H9 (cell line): ENCODE measurements around the gene FARS2. TPM values are rescaled to one million over a fixed set of nuclear protein-coding genes. Genes with fewer than 3 reads are reported as not detected.

ENCODE experiments used
- DNase-seq: peaks from one replicate; pipeline ENCODE4 v3.0.0-alpha.2; 2017
- H2AFZ ChIP-seq: one replicate; pipeline ENCODE4 v1.6.1; 2013; ENCODE audit warnings: mild to moderate bottlenecking, low read length, control low read depth, moderate library complexity
- H2AK5ac ChIP-seq: 2 replicates; pipeline ENCODE4 v1.6.1; 2013; ENCODE audit warnings: low read length, control low read depth, mixed read lengths; ENCODE audit not compliant: insufficient read length
- H2BK120ac ChIP-seq: one replicate; pipeline ENCODE4 v1.6.1; 2013; ENCODE audit warnings: low read depth, mild to moderate bottlenecking, low read length, control low read depth, inconsistent platforms; ENCODE audit not compliant: poor library complexity, severe bottlenecking
- H2BK12ac ChIP-seq: 2 replicates; pipeline ENCODE4 v1.6.1; 2013; ENCODE audit warnings: low read length, control low read depth, mixed read lengths, low read depth; ENCODE audit not compliant: insufficient read length
- H2BK15ac ChIP-seq: 2 replicates; pipeline ENCODE4 v1.6.1; 2013; ENCODE audit warnings: low read depth, low read length, control low read depth
- H2BK20ac ChIP-seq: one replicate; pipeline ENCODE4 v1.6.1; 2013; ENCODE audit warnings: low read depth, mild to moderate bottlenecking, low read length, control low read depth, inconsistent platforms; ENCODE audit not compliant: poor library complexity, severe bottlenecking
- H2BK5ac ChIP-seq: 2 replicates; pipeline ENCODE4 v1.6.1; 2013; ENCODE audit warnings: low read length, control low read depth, mixed read lengths; ENCODE audit not compliant: insufficient read length
- H3K14ac ChIP-seq: 2 replicates; pipeline ENCODE4 v1.6.1; 2013; ENCODE audit warnings: low read length, control low read depth; ENCODE audit not compliant: insufficient read depth
- H3K18ac ChIP-seq: 2 replicates; pipeline ENCODE4 v1.6.1; 2013; ENCODE audit warnings: low read depth, mild to moderate bottlenecking, mixed read lengths, low read length, control low read depth; ENCODE audit not compliant: insufficient read length
- H3K23ac ChIP-seq: 2 replicates; pipeline ENCODE4 v1.6.1; 2013; ENCODE audit warnings: low read length, control low read depth, mixed read lengths, low read depth; ENCODE audit not compliant: insufficient read length
- H3K23me2 ChIP-seq: 2 replicates; pipeline ENCODE4 v1.6.1; 2013; ENCODE audit warnings: low read depth, mild to moderate bottlenecking, mixed read lengths, low read length, control low read depth; ENCODE audit not compliant: insufficient read length, poor library complexity, severe bottlenecking
- H3K27ac ChIP-seq: 2 replicates; pipeline ENCODE4 v1.5.1; 2013; ENCODE audit warnings: low read length, control low read depth, mixed read lengths, low read depth; ENCODE audit not compliant: insufficient read length
- H3K27me3 ChIP-seq: 2 replicates; pipeline ENCODE4 v1.6.1; 2013; ENCODE audit warnings: low read length, control low read depth, inconsistent platforms; ENCODE audit not compliant: insufficient read depth
- H3K4ac ChIP-seq: 2 replicates; pipeline ENCODE4 v1.6.1; 2013; ENCODE audit warnings: low read depth, mild to moderate bottlenecking, control low read depth, inconsistent platforms, low read length, moderate library complexity
- H3K4me1 ChIP-seq: 2 replicates; pipeline ENCODE4 v1.6.1; 2013; ENCODE audit warnings: low read length, control low read depth, inconsistent platforms; ENCODE audit not compliant: insufficient read depth
- H3K4me2 ChIP-seq: 2 replicates; pipeline ENCODE4 v1.6.1; 2013; ENCODE audit warnings: low read length, control low read depth, mixed read lengths; ENCODE audit not compliant: insufficient read length, insufficient read depth
- H3K56ac ChIP-seq: 2 replicates; pipeline ENCODE4 v1.6.1; 2013; ENCODE audit warnings: low read depth, mild to moderate bottlenecking, mixed read lengths, low read length, control low read depth; ENCODE audit not compliant: insufficient read length
- H3K79me1 ChIP-seq: 2 replicates; pipeline ENCODE4 v1.6.1; 2013; ENCODE audit warnings: low read depth, mild to moderate bottlenecking, moderate library complexity, low read length, control low read depth, inconsistent platforms; ENCODE audit not compliant: insufficient read depth, poor library complexity, severe bottlenecking
- H3K79me2 ChIP-seq: 2 replicates; pipeline ENCODE4 v1.6.1; 2013; ENCODE audit warnings: low read length, control low read depth, inconsistent platforms; ENCODE audit not compliant: insufficient read depth
- H3K9ac ChIP-seq: 2 replicates; pipeline ENCODE4 v1.6.1; 2013; ENCODE audit warnings: low read length, control low read depth, mixed read lengths; ENCODE audit not compliant: insufficient read length; ENCODE audit errors: extremely low read depth
- H3K9me3 ChIP-seq: one replicate; pipeline ENCODE4 v1.6.1; 2013; ENCODE audit warnings: low read depth, low read length, inconsistent platforms; ENCODE audit not compliant: control insufficient read depth
- H3T11ph ChIP-seq: one replicate; pipeline ENCODE4 v1.6.1; 2013; ENCODE audit warnings: mild to moderate bottlenecking, low read length, control low read depth, inconsistent platforms
- H4K20me1 ChIP-seq: one replicate; pipeline ENCODE4 v1.6.1; 2013; ENCODE audit not compliant: control insufficient read depth, insufficient read length, insufficient read depth
- H4K5ac ChIP-seq: 2 replicates; pipeline ENCODE4 v1.6.1; 2013; ENCODE audit warnings: low read depth, mild to moderate bottlenecking, mixed read lengths, low read length, control low read depth; ENCODE audit not compliant: insufficient read length
- H4K8ac ChIP-seq: replicated peaks from 2 replicates; pipeline ENCODE4 v1.6.1; 2013; ENCODE audit warnings: low read length, control low read depth, mixed read lengths, low read depth; ENCODE audit not compliant: insufficient read length
- H4K91ac ChIP-seq: 2 replicates; pipeline ENCODE4 v1.6.1; 2013; ENCODE audit warnings: low read depth, mild to moderate bottlenecking, moderate library complexity, mixed read lengths, low read length, control low read depth; ENCODE audit not compliant: insufficient read length
- H3K27ac Mint-ChIP-seq, 3 experiments: 2 replicates in 2 of 3; 3 replicates in 1 of 3; pipeline ENCODE4 v1.8.0; 2020 to 2021; ENCODE audit warnings: mixed read lengths in 3 of 3, mild to moderate bottlenecking in 1 of 3, moderate library complexity in 1 of 3
- H3K27me3 Mint-ChIP-seq: 2 replicates; pipeline ENCODE4 v1.8.0; 2021; ENCODE audit warnings: low read depth, mild to moderate bottlenecking, moderate library complexity, mixed read lengths
- H3K36me3 Mint-ChIP-seq, 3 experiments: 2 replicates in 2 of 3; 3 replicates in 1 of 3; pipeline ENCODE4 v1.8.0; 2020 to 2021; ENCODE audit warnings: low read depth in 3 of 3, mixed read lengths in 3 of 3; ENCODE audit not compliant: insufficient read depth in 1 of 3
- H3K4me1 Mint-ChIP-seq, 2 experiments: 2 replicates each; pipeline ENCODE4 v1.8.0; 2020; ENCODE audit warnings: mixed read lengths in 2 of 2
- H3K4me3 Mint-ChIP-seq, 2 experiments: 2 replicates in 1 of 2; 3 replicates in 1 of 2; pipeline ENCODE4 v1.8.0; 2020 to 2021; ENCODE audit warnings: mild to moderate bottlenecking in 2 of 2, mixed read lengths in 2 of 2, moderate library complexity in 1 of 2
- H3K9me3 Mint-ChIP-seq, 2 experiments: 2 replicates in 1 of 2; 3 replicates in 1 of 2; pipeline ENCODE4 v1.8.0; 2020; ENCODE audit warnings: mild to moderate bottlenecking in 2 of 2, mixed read lengths in 2 of 2, moderate library complexity in 1 of 2
- CTCF ChIP-seq: fragments of 200-600 bp; sonication (generic); conservative IDR thresholded peaks from 3 replicates; pipeline ENCODE4 v1.8.0; 2021; ENCODE audit warnings: antibody characterized with exemption, mild to moderate bottlenecking
- WGBS: extraction: QIAGEN DNeasy Blood & Tissue Kit; methylation state at CpG from one replicate; pipeline ENCODE4 v1.1.7; 2013; ENCODE audit warnings: missing lambda C conversion rate, low lambda C conversion rate, mixed read lengths; ENCODE audit not compliant: insufficient read length; ENCODE audit errors: extremely low coverage; 5-methylcytosine and 5-hydroxymethylcytosine counted together
- total RNA-seq: library from RNA; stranded (reverse); gene quantifications from 2 replicates; pipeline ENCODE4 v1.2.1, GENCODE V29; 2021

Gene FARS2
- total RNA-seq, 1 experiment from 2014 or later, result 8.5 TPM

GRCh38 chr6:5590187-5590586 lies 328.9 kb downstream of the FARS2 start:
- H3K14ac ChIP-seq, result no peak overlapping the region
- Mint-ChIP-seq H3K4me1 (peaks cover 4% of the 10 kb centered on the region in 2 experiments; a peak in 3 of 4 replicates), H3K27ac (no peak overlapping the region), H3K9me3 (peaks cover 10 to 13% of the 10 kb centered on the region in 2 experiments), H3K4me3 (no peak overlapping the region), H3K36me3 (peaks cover 4 to 9% (median 5%) of the 10 kb centered on the region in 3 experiments; a peak in 6 of 7 replicates), H3K27me3 (no peaks in the 10 kb centered on the region)
- no peak overlapping the region for H3K23ac ChIP-seq
- no peak overlapping the region for H2BK15ac ChIP-seq
- H4K8ac ChIP-seq, result no peak overlapping the region
- H4K5ac ChIP-seq, result no peak overlapping the region
- no peaks in the 10 kb centered on the region for H3K79me2 ChIP-seq
- no peaks in the 10 kb centered on the region for H4K20me1 ChIP-seq
- no peaks in the 10 kb centered on the region for H3K23me2 ChIP-seq
- H2AK5ac ChIP-seq, result no peak overlapping the region
- no peak overlapping the region for H3K56ac ChIP-seq
- H3K27ac ChIP-seq, result no peak overlapping the region
- no peak overlapping the region for H2AFZ ChIP-seq
- no peak overlapping the region for H2BK12ac ChIP-seq
- H3K79me1 ChIP-seq, result no peaks in the 10 kb centered on the region
- no peak overlapping the region for H3K4ac ChIP-seq
- no peak overlapping the region for H2BK120ac ChIP-seq
- no peak overlapping the region for H3T11ph ChIP-seq
- WGBS, result no CpG with 5 or more reads among the region's 5 CpGs
- DNase-seq, result no peak
- no peak overlapping the region for H3K18ac ChIP-seq
- no peaks in the 10 kb centered on the region for H3K4me1 ChIP-seq
- TF ChIP-seq CTCF, result no peak
- no peak overlapping the region for H3K9ac ChIP-seq
- no peak overlapping the region for H2BK20ac ChIP-seq
- H3K9me3 ChIP-seq, result no peaks in the 10 kb centered on the region
- H4K91ac ChIP-seq, result no peak overlapping the region
- H3K4me2 ChIP-seq, result no peak overlapping the region
- H3K27me3 ChIP-seq, result no peaks in the 10 kb centered on the region
- H2BK5ac ChIP-seq, result no peak overlapping the region
